Measurements from ENCODE around the gene ABCC4.

Gene ABCC4

GRCh38 chr13:95035311-95036109 is 265.7 kb downstream of the ABCC4 start:
- DNase-seq = no peak

- no peak for DNase-seq
These were observed 267.4 kb downstream of the ABCC4 start for GRCh38 chr13:95033890-95034289.

- DNase-seq = no peak
These were observed 269.1 kb downstream of the ABCC4 start for GRCh38 chr13:95032121-95032520.

GRCh38 chr13:95030821-95031343 is 270.4 kb downstream of the ABCC4 start:
- DNase-seq = no peak

GRCh38 chr13:95027638-95028037 is 273.6 kb downstream of the ABCC4 start:
- no peak for DNase-seq

- DNase-seq = no peak
These were observed 276.1 kb downstream of the ABCC4 start for GRCh38 chr13:95025116-95025515.

- no peak for DNase-seq
These were observed 277.8 kb downstream of the ABCC4 start for GRCh38 chr13:95023405-95023804.

- DNase-seq = no peak
These were observed 280.8 kb downstream of the ABCC4 start for GRCh38 chr13:95020298-95020987.

GRCh38 chr13:95019886-95020285 is 281.4 kb downstream of the ABCC4 start:
- no peak for DNase-seq

GRCh38 chr13:95007322-95007721 is 293.9 kb downstream of the ABCC4 start:
- no peak for DNase-seq

- DNase-seq = no peak
These were observed 296.0 kb downstream of the ABCC4 start for GRCh38 chr13:95005300-95005699.

GRCh38 chr13:95003019-95003813 is 298.0 kb downstream of the ABCC4 start:
- no peak for DNase-seq

GRCh38 chr13:95002126-95002525 is 299.1 kb downstream of the ABCC4 start:
- DNase-seq = no peak

- DNase-seq = no peak
These were observed 301.4 kb downstream of the ABCC4 start for GRCh38 chr13:94999871-95000270.

- no peak for DNase-seq
These were observed 304.1 kb downstream of the ABCC4 start for GRCh38 chr13:94997126-94997525.

- no peak for DNase-seq
These were observed 304.8 kb downstream of the ABCC4 start for GRCh38 chr13:94996445-94996844.

GRCh38 chr13:94994506-94994905 is 306.7 kb downstream of the ABCC4 start:
- no peak for DNase-seq

GRCh38 chr13:94993616-94994015 is 307.6 kb downstream of the ABCC4 start:
- DNase-seq = no peak

GRCh38 chr13:94992036-94992960 is 309.0 kb downstream of the ABCC4 start:
- no peak for DNase-seq

GRCh38 chr13:94988654-94989053 is 312.6 kb downstream of the ABCC4 start:
- DNase-seq = no peak

- DNase-seq = no peak
These were observed 313.4 kb downstream of the ABCC4 start for GRCh38 chr13:94987869-94988268.

GRCh38 chr13:94987081-94987480 is 314.2 kb downstream of the ABCC4 start:
- no peak for DNase-seq
